Stomach (tissue), 9 donors: ENCODE results near the gene CEP164. TPM values are rescaled to one million over a fixed set of nuclear protein-coding genes. Genes with fewer than 3 reads are reported as not detected.

Experiments
- DNase-seq, 2 donors: peaks; one replicate each; pipeline versions ENCODE4 v3.0.0 to v3.0.0-alpha.2; 2013 to 2019
- H3K27ac ChIP-seq, 5 donors: fragments of 200-600 bp in 4 of 5; sonication (generic) in 4 of 5; one replicate each; pipeline ENCODE4 v1.5.1; 2013 to 2019; ENCODE audit warnings: mild to moderate bottlenecking in 1 of 5, moderate library complexity in 1 of 5
- H3K27me3 ChIP-seq, 3 donors: fragments of 200-600 bp; sonication (generic); one replicate each; pipeline ENCODE4 v1.5.1; 2017 to 2019; ENCODE audit warnings: mixed run types in 1 of 3
- H3K36me3 ChIP-seq, 4 donors: fragments of 200-600 bp; sonication (generic); 1 replicate in 3 of 4; 2 replicates in 1 of 4; pipeline ENCODE4 v1.5.1; 2016 to 2019
- H3K4me1 ChIP-seq, 4 donors: fragments of 200-600 bp; sonication (generic); one replicate each; pipeline ENCODE4 v1.5.1; 2016 to 2019
- H3K4me3 ChIP-seq, 4 donors: fragments of 200-600 bp; sonication (generic) in 3 of 4; one replicate each; pipeline ENCODE4 v1.5.1; 2016 to 2019; ENCODE audit warnings: mild to moderate bottlenecking in 1 of 4
- H3K9me3 ChIP-seq, 4 donors: fragments of 200-600 bp; sonication (generic); one replicate each; pipeline ENCODE4 v1.5.1; 2016 to 2019
- CTCF ChIP-seq, 7 experiments: fragments of 450-650 bp in 4 of 7; fragments of 200-600 bp in 3 of 7; sonication (generic) in 3 of 7; IDR thresholded peaks; one replicate each; pipeline ENCODE4 v1.5.1; 2016 to 2019; ENCODE audit warnings: antibody characterized with exemption in 7 of 7, control low read depth in 2 of 7, mild to moderate bottlenecking in 1 of 7
- EP300 ChIP-seq: sonication (generic); formaldehyde crosslinking; IDR thresholded peaks from one replicate; pipeline ENCODE4 v1.6.1; 2017; ENCODE audit warnings: antibody characterized with exemption
- POLR2A ChIP-seq, 4 donors: fragments of 450-650 bp; IDR thresholded peaks; one replicate each; pipeline ENCODE4 v1.6.1; 2016; ENCODE audit warnings: antibody characterized with exemption in 4 of 4, control low read depth in 2 of 4, mild to moderate bottlenecking in 1 of 4, moderate library complexity in 1 of 4
- POLR2AphosphoS5 ChIP-seq, 3 donors: sonication (generic); formaldehyde crosslinking; IDR thresholded peaks; one replicate each; pipeline ENCODE4 v1.6.1; 2016; ENCODE audit warnings: antibody characterized with exemption in 3 of 3
- WGBS, 5 donors: extraction: QIAGEN DNeasy Blood & Tissue Kit in 3 of 5; methylation state at CpG; one replicate each; pipeline versions ENCODE4 v1.1.5 to v1.1.7; 2013 to 2018; 5-methylcytosine and 5-hydroxymethylcytosine counted together
- intact Hi-C: fragments of 100-400 bp; cut with DNase I; formaldehyde crosslinking; loops from one replicate; pipeline ENCODE4 v1.15.1; 2023; ENCODE audit warnings: low total_unique reads
- polyA plus RNA-seq, 3 donors: library from polyadenylated mRNA; stranded (reverse); fragments of 200-250 nt; gene quantifications; one replicate each; pipeline ENCODE4 v1.2.3, GENCODE V29; 2013
- total RNA-seq, 5 donors: library from RNA; depleted of rRNA; stranded (reverse); fragments of >200 nt; gene quantifications; one replicate each; pipeline versions ENCODE4 v1.1.0 to v1.2.3, GENCODE V29; 2014 to 2016
- donor health status: healthy with polysubstance abuse.
- donor health status: Bipolar disorder and iron deficiency.
- donor health status: healthy.

The CEP164 gene
- total and polyA plus RNA-seq, 8 donors = 9.5 to 40.9 (median 16.9) TPM

GRCh38 chr11:117412176-117412575, 84.5 kb downstream of the CEP164 start:
- Histone ChIP-seq H3K27ac (no peak overlapping the region), H3K27me3 (no peaks in the 10 kb centered on the region), H3K36me3 (peaks cover 15 to 63% (median 55%) of the 10 kb centered on the region in 4 donors), H3K4me3 (no peak overlapping the region), H3K9me3 (no peaks in the 10 kb centered on the region), H3K4me1 (no peaks in the 10 kb centered on the region)
- DNase-seq = no peak
- intact Hi-C loops = no loop called here
- 87 to 96% (median 90%) methylated on average over 10 of the region's 10 CpGs for WGBS, 5 donors
- TF ChIP-seq POLR2A (IDR thresholded peaks at IDR 0.05) (no peak), CTCF (IDR thresholded peaks at IDR 0.05) (no peak), EP300 (no peak), POLR2AphosphoS5 (IDR thresholded peaks at IDR 0.05) (no peak)

GRCh38 chr11:117412653-117413275, 85.1 kb downstream of the CEP164 start:
- Histone ChIP-seq H3K27ac (no peak overlapping the region), H3K4me1 (no peaks in the 10 kb centered on the region), H3K27me3 (no peaks in the 10 kb centered on the region), H3K36me3 (peaks cover 15 to 58% (median 52%) of the 10 kb centered on the region in 4 donors), H3K9me3 (no peaks in the 10 kb centered on the region), H3K4me3 (no peak overlapping the region)
- WGBS, 5 donors = 78 to 93% (median 90%) methylated on average over 8 of the region's 8 CpGs
- DNase-seq = no peak
- no peak for TF ChIP-seq EP300
- TF ChIP-seq CTCF (IDR thresholded peaks at IDR 0.05) = no peak
- TF ChIP-seq POLR2AphosphoS5 (IDR thresholded peaks at IDR 0.05) = no peak
- no peak for TF ChIP-seq POLR2A (IDR thresholded peaks at IDR 0.05)
- intact Hi-C loops = no loop called here

GRCh38 chr11:117413616-117414015, 86.0 kb downstream of the CEP164 start:
- intact Hi-C loops = no loop called here
- 95 to 97% (median 96%) methylated on average over 7 of the region's 7 CpGs for WGBS, 5 donors
- H3K27me3 ChIP-seq = no peaks in the 10 kb centered on the region

DNA sequence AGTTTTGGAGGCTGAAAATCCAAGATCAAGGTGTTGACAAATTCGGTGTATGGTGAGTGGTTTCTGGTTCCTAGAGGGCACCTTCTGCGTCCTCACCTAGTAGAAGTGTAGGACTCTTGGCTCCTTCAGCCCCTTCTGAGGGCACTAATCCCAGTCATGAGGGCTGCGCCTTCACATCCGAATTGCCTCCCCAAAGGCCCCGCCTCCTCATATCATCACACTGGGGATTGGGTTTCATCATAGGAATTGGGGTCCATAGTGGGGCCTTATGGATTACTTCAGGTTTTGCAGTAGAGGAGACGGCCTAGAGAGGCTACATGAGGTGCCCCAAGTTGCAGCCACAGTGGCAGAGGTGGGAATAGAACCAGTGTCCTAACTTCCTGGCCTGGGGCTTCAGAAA, 87.1 kb downstream of the CEP164 start:
- Histone ChIP-seq H3K27ac (no peak overlapping the region), H3K4me1 (no peaks in the 10 kb centered on the region), H3K9me3 (no peaks in the 10 kb centered on the region), H3K4me3 (no peak overlapping the region), H3K27me3 (peaks cover 0 to 9% (median 0%) of the 10 kb centered on the region in 3 donors), H3K36me3 (peaks cover 0 to 39% (median 32%) of the 10 kb centered on the region in 4 donors)
- intact Hi-C loops = no loop called here
- 78 to 96% (median 93%) methylated on average over 6 of the region's 6 CpGs for WGBS, 5 donors
- DNase-seq = no peak
- TF ChIP-seq POLR2A (IDR thresholded peaks at IDR 0.05) (no peak), CTCF (IDR thresholded peaks at IDR 0.05) (no peak), EP300 (no peak), POLR2AphosphoS5 (IDR thresholded peaks at IDR 0.05) (no peak)

More at GRCh38 chr11:117413616-117414015, 86.0 kb downstream of the CEP164 start:
- Histone ChIP-seq H3K36me3 (peaks cover 11 to 50% (median 43%) of the 10 kb centered on the region in 4 donors), H3K4me3 (no peak overlapping the region), H3K9me3 (no peaks in the 10 kb centered on the region), H3K4me1 (no peaks in the 10 kb centered on the region), H3K27ac (no peak overlapping the region)
- DNase-seq = no peak
- TF ChIP-seq POLR2AphosphoS5 (IDR thresholded peaks at IDR 0.05) = no peak

DNA sequence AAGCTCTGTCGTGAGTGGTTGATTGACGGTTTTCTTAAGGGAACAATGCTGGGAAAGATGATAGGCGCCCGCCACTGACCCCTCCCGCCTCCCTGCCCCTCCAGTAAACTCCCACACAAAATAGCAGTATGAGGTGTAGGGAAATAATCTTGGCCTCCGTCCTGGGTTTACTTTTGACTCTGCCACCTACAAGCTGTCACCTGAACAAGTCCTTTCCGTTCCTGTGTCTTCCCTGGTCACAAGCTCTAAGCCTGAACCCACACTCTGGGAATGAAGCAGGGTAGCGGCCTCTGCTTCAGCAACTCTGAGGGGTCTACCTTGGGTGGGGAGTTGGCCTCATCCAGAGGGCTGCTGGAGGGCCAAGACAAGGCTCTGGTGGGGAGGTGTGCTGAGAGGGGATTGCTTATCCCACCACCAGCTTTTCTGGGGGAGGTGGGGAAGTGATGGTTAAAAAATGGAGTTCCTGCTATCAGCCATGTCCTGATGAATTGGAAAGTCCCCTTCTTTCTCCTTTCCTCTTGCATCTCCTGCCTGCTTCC, 87.8 kb downstream of the CEP164 start:
- intact Hi-C loops = no loop called here

More for the DNA sequence above, 87.8 kb downstream of the CEP164 start:
- 61 to 73% (median 71%) methylated on average over 8 of the region's 8 CpGs for WGBS, 5 donors
- Histone ChIP-seq H3K4me3 (no peak overlapping the region), H3K4me1 (no peaks in the 10 kb centered on the region), H3K27ac (no peak overlapping the region), H3K36me3 (peaks cover 0 to 32% (median 25%) of the 10 kb centered on the region in 4 donors), H3K27me3 (peaks cover 0 to 16% (median 0%) of the 10 kb centered on the region in 3 donors), H3K9me3 (no peaks in the 10 kb centered on the region)
- DNase-seq = no peak
- TF ChIP-seq EP300 (no peak), POLR2A (IDR thresholded peaks at IDR 0.05) (no peak), POLR2AphosphoS5 (IDR thresholded peaks at IDR 0.05) (no peak), CTCF (IDR thresholded peaks at IDR 0.05) (no peak)
